Measurements from ENCODE around the gene FUT7.
A peak's percentile ranks its signal among the peaks of the same experiment; 100 is the strongest.

FUT7 gene

GRCh38 chr9:136997371-136997770 is 34.5 kb downstream of the FUT7 start:
- Histone ChIP-seq H3K4me1 (ENCODE audit: control insufficient read depth, insufficient read depth, low read length) (peaks cover 5% of the 10 kb centered on the region), H3K36me3 (ENCODE audit: control insufficient read depth in 2 of 2, insufficient read depth in 1 of 2, low read length in 2 of 2) (peaks cover 0 to 18% of the 10 kb centered on the region in 2 experiments; a peak in 1 of 3 replicates), H3K27ac (ENCODE audit: extremely low read depth, low read depth, low read length) (no peak overlapping the region), H3K9me3 (ENCODE audit: control insufficient read depth, insufficient read depth, low read depth, low read length) (no peaks in the 10 kb centered on the region), H3K4me3 (ENCODE audit: low read depth, low read length) (no peak overlapping the region)
- TF ChIP-seq HIC1 (tag by site-specific recombination; IDR thresholded peaks at IDR 0.05) (peak; percentile 31), ZNF830 (tag by site-specific recombination; IDR thresholded peaks at IDR 0.05; ENCODE audit: low read depth) (no peak)
- ChIA-PET POLR2A (interaction anchor here (1.3 kb wide), 2 partner anchors 111 to 156 kb away, joined by 3 to 4 read pairs; partner anchors contain the start of gene TRAF2), CTCF (interaction anchor here (0.6 to 5.4 kb wide), 3 partner anchors 32 to 49 kb away, joined by 3 to 38 read pairs (median 15); partner anchors contain the start of gene ABCA2)

- POLR2A ChIA-PET = interaction anchor here (0.7 to 1.6 kb wide), 15 partner anchors 10 to 244 kb away, joined by 3 to 8 read pairs (median 4); partner anchors contain the start of genes TRAF2 and TUBB4B
- no peak within 1 kb of the TSS for H3K27ac ChIP-seq (ENCODE audit: extremely low read depth, low read depth, low read length)
- TF ChIP-seq ZXDB (tag by site-specific recombination; IDR thresholded peaks at IDR 0.05) (no peak), ZNF174 (tag by site-specific recombination; IDR thresholded peaks at IDR 0.05) (no peak), ZNF664 (tag by site-specific recombination; IDR thresholded peaks at IDR 0.05) (no peak), ZNF555 (tag by site-specific recombination; conservative IDR thresholded peaks at IDR 0.05) (no peak), BCL6B (tag by site-specific recombination; IDR thresholded peaks at IDR 0.05) (no peak), ZFP69B (tag by site-specific recombination; IDR thresholded peaks at IDR 0.05) (no peak), KLF1 (tag by site-specific recombination; IDR thresholded peaks at IDR 0.05) (peak; percentile 95), ZBTB7A (tag by site-specific recombination; IDR thresholded peaks at IDR 0.05; ENCODE audit: low read depth) (0 out of 2 replicates have a peak, but pooled peaks have one; percentile 32), ZNF138 (tag by site-specific recombination; IDR thresholded peaks at IDR 0.05; ENCODE audit: borderline replicate concordance) (no peak), ZNF37A (tag by site-specific recombination; IDR thresholded peaks at IDR 0.05) (no peak), ZNF692 (tag by site-specific recombination; IDR thresholded peaks at IDR 0.05) (no peak), ZIC2 (tag by site-specific recombination; IDR thresholded peaks at IDR 0.05) (peak; percentile 73), ZNF658 (tag by site-specific recombination; IDR thresholded peaks at IDR 0.05) (no peak), ZNF747 (tag by site-specific recombination; IDR thresholded peaks at IDR 0.05) (no peak), ZNF24 (tag by site-specific recombination; IDR thresholded peaks at IDR 0.05) (no peak), ZFP41 (tag by site-specific recombination; IDR thresholded peaks at IDR 0.05; ENCODE audit: borderline replicate concordance) (no peak), REST (tag by site-specific recombination; IDR thresholded peaks at IDR 0.05) (no peak), ZNF549 (tag by site-specific recombination; IDR thresholded peaks at IDR 0.05) (no peak), ZNF768 (tag by site-specific recombination; IDR thresholded peaks at IDR 0.05) (no peak), ZFP3 (tag by site-specific recombination; IDR thresholded peaks at IDR 0.05; ENCODE audit: low read depth) (no peak), ZNF362 (tag by site-specific recombination; IDR thresholded peaks at IDR 0.05) (no peak)
Measured at GRCh38 chr9:136996361-136997292, 35.3 kb downstream of the FUT7 start, which contains the start of gene CLIC3. TSS of gene CLIC3 (minus strand) at chr9:136996568. CDS start at chr9:136996543, 25 bp downstream.

More at GRCh38 chr9:136996361-136997292, 35.3 kb downstream of the FUT7 start, which contains the start of gene CLIC3:
- CTCF ChIA-PET = interaction anchor here (0.6 to 5.4 kb wide), 6 partner anchors 33 to 209 kb away, joined by 3 to 38 read pairs (median 4); partner anchors contain the start of gene ABCA2
- no peaks in the 10 kb centered on the region for H3K9me3 ChIP-seq (ENCODE audit: control insufficient read depth, insufficient read depth, low read depth, low read length)
- peaks cover 0 to 18% of the 10 kb centered on the region in 2 experiments; a peak in 1 of 3 replicates for H3K36me3 ChIP-seq (ENCODE audit: control insufficient read depth in 2 of 2, insufficient read depth in 1 of 2, low read length in 2 of 2)
- no peak within 1 kb of the TSS for H3K4me3 ChIP-seq (ENCODE audit: low read depth, low read length)
- H3K4me1 ChIP-seq (ENCODE audit: control insufficient read depth, insufficient read depth, low read length) = peaks cover 5% of the 10 kb centered on the region

All from HEK293 (cell line).